WTC11 (cell line): ENCODE results near the gene PGRMC2. TPM values are rescaled to one million over a fixed set of nuclear protein-coding genes. Genes with fewer than 3 reads are reported as not detected.

Experiments used
- ATAC-seq: fragments of 200-7000 bp; cut with Tn5 transposase; 2 replicates; pipeline ENCODE4 v1.10.0; 2021; ENCODE audit warnings: mild to moderate bottlenecking, moderate library complexity
- CTCF ChIA-PET: fragments of 300-600 bp; sonication (Branson Sonifier 250); formaldehyde crosslinking; loops from one replicate; lab custom pipeline; 2021; ENCODE audit warnings: antibody characterized with exemption; lab: Charles Lee
- POLR2A ChIA-PET: fragments of 350-600 bp; sonication (Branson Sonifier 250); formaldehyde crosslinking; loops from one replicate; lab custom pipeline; 2021; ENCODE audit warnings: antibody characterized with exemption; lab: Charles Lee
- DNase-seq: peaks from one replicate; pipeline ENCODE4 v3.0.0; 2021; ENCODE audit warnings: low spot score
- H3K27ac Mint-ChIP-seq: 2 replicates; pipeline ENCODE4 v1.8.0; 2021; ENCODE audit warnings: mixed read lengths
- H3K27me3 Mint-ChIP-seq: 2 replicates; pipeline ENCODE4 v1.8.0; 2021; ENCODE audit warnings: low read depth, mild to moderate bottlenecking, moderate library complexity, mixed read lengths
- H3K36me3 Mint-ChIP-seq: 2 replicates; pipeline ENCODE4 v1.8.0; 2021; ENCODE audit warnings: mixed read lengths
- H3K4me1 Mint-ChIP-seq: 2 replicates; pipeline ENCODE4 v1.8.0; 2022; ENCODE audit warnings: mixed read lengths
- H3K4me3 Mint-ChIP-seq: 2 replicates; pipeline ENCODE4 v1.8.0; 2021; ENCODE audit warnings: mild to moderate bottlenecking, moderate library complexity, mixed read lengths
- H3K9me3 Mint-ChIP-seq: 2 replicates; pipeline ENCODE4 v1.8.0; 2021; ENCODE audit warnings: mixed read lengths
- AFF4 ChIP-seq: sonication (generic); formaldehyde crosslinking; IDR thresholded peaks from 2 replicates; pipeline ENCODE4 v1.8.1; 2023; ENCODE audit warnings: mild to moderate bottlenecking, missing genetic modification reagents, borderline replicate concordance
- CBFB ChIP-seq: sonication (generic); formaldehyde crosslinking; IDR thresholded peaks from 2 replicates; pipeline ENCODE4 v1.8.1; 2022; ENCODE audit warnings: mild to moderate bottlenecking, low read depth, missing genetic modification reagents
- CREB1 ChIP-seq: sonication (generic); formaldehyde crosslinking; IDR thresholded peaks from 2 replicates; pipeline ENCODE4 v1.8.0; 2023; ENCODE audit warnings: mild to moderate bottlenecking, missing genetic modification reagents
- E2F4 ChIP-seq: sonication (generic); formaldehyde crosslinking; IDR thresholded peaks from 2 replicates; pipeline ENCODE4 v1.8.1; 2022; ENCODE audit warnings: low read depth, mild to moderate bottlenecking, moderate library complexity, missing genetic modification reagents, borderline replicate concordance
- EMX1 ChIP-seq: fragments of 250-450 bp; sonication (Bioruptor Pico); IDR thresholded peaks from 2 replicates; pipeline ENCODE4 v1.8.0; 2021; ENCODE audit warnings: mild to moderate bottlenecking
- ERG ChIP-seq: fragments of 250-450 bp; sonication (Bioruptor Pico); IDR thresholded peaks from 2 replicates; pipeline ENCODE4 v1.8.0; 2021; ENCODE audit warnings: mild to moderate bottlenecking
- FOXK1 ChIP-seq: sonication (generic); formaldehyde crosslinking; IDR thresholded peaks from 2 replicates; pipeline ENCODE4 v1.8.0; 2022; ENCODE audit warnings: mild to moderate bottlenecking, moderate library complexity, missing genetic modification reagents
- GRHL2 ChIP-seq: fragments of 250-450 bp; sonication (Bioruptor Pico); IDR thresholded peaks from 2 replicates; pipeline ENCODE4 v1.8.0; 2022; ENCODE audit warnings: mild to moderate bottlenecking, moderate library complexity; ENCODE audit not compliant: insufficient replicate concordance, severe bottlenecking
- JAZF1 ChIP-seq: fragments of 250-450 bp; sonication (Bioruptor Pico); IDR thresholded peaks from 2 replicates; pipeline ENCODE4 v1.9.0; 2021; ENCODE audit warnings: moderate library complexity, mild to moderate bottlenecking, inconsistent platforms
- PRRX2 ChIP-seq: fragments of 250-450 bp; sonication (Bioruptor Pico); IDR thresholded peaks from 2 replicates; pipeline ENCODE4 v1.8.0; 2021; ENCODE audit warnings: mild to moderate bottlenecking
- SMAD3 ChIP-seq: sonication (generic); formaldehyde crosslinking; IDR thresholded peaks from 2 replicates; pipeline ENCODE4 v1.8.0; 2022; ENCODE audit warnings: missing genetic modification reagents, mild to moderate bottlenecking, borderline replicate concordance
- TEAD4 ChIP-seq: sonication (generic); formaldehyde crosslinking; IDR thresholded peaks from 2 replicates; pipeline ENCODE4 v1.8.0; 2022; ENCODE audit warnings: mild to moderate bottlenecking, missing genetic modification reagents
- ZBTB21 ChIP-seq: sonication (generic); formaldehyde crosslinking; IDR thresholded peaks from 2 replicates; pipeline ENCODE4 v1.8.1; 2023; ENCODE audit warnings: mild to moderate bottlenecking, missing genetic modification reagents, borderline replicate concordance
- ZNF232 ChIP-seq: sonication (generic); formaldehyde crosslinking; IDR thresholded peaks from 2 replicates; pipeline ENCODE4 v1.8.0; 2022; ENCODE audit warnings: mild to moderate bottlenecking, missing genetic modification reagents
- total RNA-seq: library from RNA; stranded (reverse); gene quantifications from 3 replicates; pipeline ENCODE4 v1.2.3, GENCODE V29; 2021
- TF ChIP-seq, protein P1 (sequence below): sonication (generic); formaldehyde crosslinking; IDR thresholded peaks from 2 replicates; pipeline ENCODE4 v1.8.1; 2023; ENCODE audit warnings: mild to moderate bottlenecking, missing genetic modification reagents, moderate library complexity
- TF ChIP-seq, protein P2 (sequence below): fragments of 250-450 bp; sonication (Bioruptor Pico); conservative IDR thresholded peaks from 2 replicates; pipeline ENCODE4 v1.9.0; 2021; ENCODE audit warnings: mild to moderate bottlenecking
- TF ChIP-seq, protein P3 (sequence below): sonication (generic); formaldehyde crosslinking; IDR thresholded peaks from 2 replicates; pipeline ENCODE4 v1.8.1; 2023; ENCODE audit warnings: mild to moderate bottlenecking, missing genetic modification reagents

PGRMC2 gene
- total RNA-seq, 1 experiment from 2014 or later: 68.2 TPM

DNA sequence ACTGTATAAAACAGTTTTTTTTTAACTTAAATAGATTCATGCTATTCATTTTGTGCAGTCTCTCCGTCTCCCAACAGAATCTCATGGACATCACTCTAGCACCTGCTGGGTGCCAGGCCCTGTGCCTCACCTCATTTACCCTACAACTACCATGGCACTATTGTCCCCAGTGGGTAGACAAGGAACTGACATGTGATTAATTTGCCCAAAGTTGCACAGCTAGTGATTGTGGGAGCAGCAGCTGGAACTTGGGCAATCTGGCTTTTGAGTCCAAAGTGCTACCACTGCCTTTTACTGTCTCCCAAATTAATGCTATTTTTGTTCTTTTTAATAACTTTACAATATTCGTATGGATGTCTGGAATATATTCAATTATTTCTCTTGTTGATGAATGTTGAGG lies 11.2 kb upstream of the PGRMC2 start (continued):
- TF ChIP-seq E2F4 (CRISPR knock-in tag) (no peak), ZNF232 (CRISPR knock-in tag) (no peak), ERG (CRISPR knock-in tag) (no peak), FOXK1 (CRISPR knock-in tag) (no peak)
- TF ChIP-seq, protein P1, sequence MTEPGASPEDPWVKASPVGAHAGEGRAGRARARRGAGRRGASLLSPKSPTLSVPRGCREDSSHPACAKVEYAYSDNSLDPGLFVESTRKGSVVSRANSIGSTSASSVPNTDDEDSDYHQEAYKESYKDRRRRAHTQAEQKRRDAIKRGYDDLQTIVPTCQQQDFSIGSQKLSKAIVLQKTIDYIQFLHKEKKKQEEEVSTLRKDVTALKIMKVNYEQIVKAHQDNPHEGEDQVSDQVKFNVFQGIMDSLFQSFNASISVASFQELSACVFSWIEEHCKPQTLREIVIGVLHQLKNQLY (CRISPR knock-in tag): no peak
- TF ChIP-seq, protein P2, sequence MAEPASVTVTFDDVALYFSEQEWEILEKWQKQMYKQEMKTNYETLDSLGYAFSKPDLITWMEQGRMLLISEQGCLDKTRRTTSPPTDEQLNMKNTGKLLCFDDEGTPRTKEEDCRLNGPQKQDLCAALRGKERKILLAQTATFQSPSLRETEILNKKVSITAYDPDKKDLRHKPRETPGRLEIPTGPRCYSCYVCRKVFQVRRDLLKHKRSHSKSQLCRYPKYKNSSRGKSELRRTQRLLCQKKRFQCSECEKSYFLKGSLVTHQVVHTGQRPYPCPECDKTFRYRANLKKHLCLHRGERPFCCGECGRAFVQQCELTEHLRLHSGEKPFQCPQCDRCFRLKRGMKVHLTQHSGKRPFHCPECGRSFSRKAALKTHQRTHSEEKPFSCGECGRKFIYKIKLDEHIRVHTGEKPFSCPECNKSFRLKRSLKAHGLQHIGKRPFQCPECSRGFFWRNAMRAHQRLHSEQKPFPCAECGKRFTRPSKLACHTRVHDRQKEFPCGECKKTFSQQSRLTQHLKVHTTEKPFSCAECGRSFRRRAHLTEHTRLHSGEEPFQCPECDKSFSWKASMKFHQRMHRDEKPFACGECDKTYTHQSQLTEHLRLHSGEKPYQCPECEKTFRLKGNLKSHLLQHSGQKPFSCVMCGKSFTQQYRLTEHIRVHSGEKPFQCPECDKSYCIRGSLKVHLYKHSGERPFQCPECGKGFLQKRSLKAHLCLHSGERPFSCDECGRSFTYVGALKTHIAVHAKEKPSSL (CRISPR knock-in tag): no peak

DNA sequence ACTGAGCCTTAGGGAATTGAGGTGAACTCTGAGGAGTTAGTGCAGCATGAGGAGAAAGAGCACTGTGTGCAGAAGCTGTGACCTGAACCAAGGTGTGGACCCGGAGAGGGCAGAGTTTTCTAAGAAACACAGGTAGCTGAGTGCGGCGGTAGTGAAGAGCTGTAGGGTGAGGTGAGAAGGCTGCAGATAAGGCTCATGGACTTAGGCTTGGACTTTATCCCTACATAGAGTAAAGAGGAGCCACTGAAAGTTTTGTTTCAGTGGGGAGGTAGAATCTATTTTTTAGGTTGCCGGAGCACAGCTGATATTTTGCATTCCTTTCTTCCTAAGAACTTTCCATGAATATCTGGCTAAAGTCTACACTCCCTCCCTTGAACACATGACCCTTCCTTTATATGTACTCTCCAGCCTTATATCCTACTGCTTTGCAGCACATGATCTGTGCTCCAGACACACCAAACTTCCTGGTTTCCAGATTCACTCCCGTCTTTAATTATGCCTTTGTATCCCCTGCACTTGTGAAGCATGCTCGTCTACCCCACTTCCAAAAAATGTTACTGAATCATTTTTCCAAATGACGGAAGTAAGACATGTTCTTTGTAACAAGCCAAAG lies 10.6 kb upstream of the PGRMC2 start:
- ChIA-PET CTCF (no interaction called here), POLR2A (interaction anchor here (1.2 kb wide), 1 partner anchor 12 kb away, joined by 3 read pairs; no protein-coding TSS in a partner anchor)
- Mint-ChIP-seq H3K4me3 (no peak overlapping the region), H3K4me1 (no peaks in the 10 kb centered on the region), H3K9me3 (no peaks in the 10 kb centered on the region), H3K27me3 (no peaks in the 10 kb centered on the region), H3K27ac (no peak overlapping the region), H3K36me3 (peaks cover 7% of the 10 kb centered on the region)
- TF ChIP-seq EMX1 (no peak), ZBTB21 (CRISPR knock-in tag) (no peak), FOXK1 (CRISPR knock-in tag) (no peak), TEAD4 (CRISPR knock-in tag) (no peak), GRHL2 (CRISPR knock-in tag) (no peak), JAZF1 (no peak), CBFB (CRISPR knock-in tag) (no peak), AFF4 (CRISPR knock-in tag) (no peak), PRRX2 (CRISPR knock-in tag) (no peak), SMAD3 (CRISPR knock-in tag) (no peak), CREB1 (CRISPR knock-in tag) (no peak)
- TF ChIP-seq, protein P2 (CRISPR knock-in tag): no peak
- TF ChIP-seq, protein P3, sequence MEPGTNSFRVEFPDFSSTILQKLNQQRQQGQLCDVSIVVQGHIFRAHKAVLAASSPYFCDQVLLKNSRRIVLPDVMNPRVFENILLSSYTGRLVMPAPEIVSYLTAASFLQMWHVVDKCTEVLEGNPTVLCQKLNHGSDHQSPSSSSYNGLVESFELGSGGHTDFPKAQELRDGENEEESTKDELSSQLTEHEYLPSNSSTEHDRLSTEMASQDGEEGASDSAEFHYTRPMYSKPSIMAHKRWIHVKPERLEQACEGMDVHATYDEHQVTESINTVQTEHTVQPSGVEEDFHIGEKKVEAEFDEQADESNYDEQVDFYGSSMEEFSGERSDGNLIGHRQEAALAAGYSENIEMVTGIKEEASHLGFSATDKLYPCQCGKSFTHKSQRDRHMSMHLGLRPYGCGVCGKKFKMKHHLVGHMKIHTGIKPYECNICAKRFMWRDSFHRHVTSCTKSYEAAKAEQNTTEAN (CRISPR knock-in tag): no peak
- TF ChIP-seq, protein P1 (CRISPR knock-in tag): no peak
- DNase-seq: no peak
- ATAC-seq: no peak
